Natural killer cell (primary cell): ENCODE data around the gene SMARCA2. TPM values are rescaled to one million over a fixed set of nuclear protein-coding genes. Genes with fewer than 3 reads are reported as not detected.
A peak's percentile ranks its signal among the peaks of the same experiment; 100 is the strongest.

Experiments used
- ATAC-seq, 3 donors: fragments of 150-1000 bp in 2 of 3; fragments of 200-7000 bp in 1 of 3; cut with Tn5 transposase; 1 replicate in 1 of 3; 2 replicates in 2 of 3; pipeline ENCODE4 v1.10.0; 2021; ENCODE audit warnings: mild to moderate bottlenecking in 2 of 3, moderate library complexity in 2 of 3
- DNase-seq, 2 donors: peaks; one replicate each; pipeline versions ENCODE4 v3.0.0 to v3.0.0-alpha.2; 2013 to 2021; ENCODE audit warnings: mixed read lengths in 1 of 2
- H3K27ac ChIP-seq: one replicate; pipeline ENCODE4 v1.5.1; 2013; ENCODE audit warnings: mild to moderate bottlenecking, low read length
- H3K27me3 ChIP-seq: one replicate; pipeline ENCODE4 v1.6.1; 2013; ENCODE audit warnings: low read length; ENCODE audit not compliant: control insufficient read depth, insufficient read depth
- H3K36me3 ChIP-seq: one replicate; pipeline ENCODE4 v1.6.1; 2013; ENCODE audit warnings: low read length; ENCODE audit not compliant: control insufficient read depth, insufficient read depth
- H3K4me1 ChIP-seq: one replicate; pipeline ENCODE4 v1.6.1; 2013; ENCODE audit warnings: low read length; ENCODE audit not compliant: control insufficient read depth, insufficient read depth
- H3K4me3 ChIP-seq: one replicate; pipeline ENCODE4 v1.5.1; 2013; ENCODE audit warnings: low read length
- H3K9me3 ChIP-seq: one replicate; pipeline ENCODE4 v1.6.1; 2013; ENCODE audit warnings: low read length; ENCODE audit not compliant: control insufficient read depth, insufficient read depth
- H3K27ac Mint-ChIP-seq, 2 donors: one replicate each; pipeline ENCODE4 v1.8.0; 2022; ENCODE audit warnings: mild to moderate bottlenecking in 2 of 2, mixed read lengths in 2 of 2, moderate library complexity in 1 of 2
- H3K27me3 Mint-ChIP-seq, 2 donors: one replicate each; pipeline ENCODE4 v1.8.0; 2022; ENCODE audit warnings: low read depth in 2 of 2, mixed read lengths in 2 of 2
- H3K36me3 Mint-ChIP-seq: one replicate; pipeline ENCODE4 v1.8.0; 2022; ENCODE audit warnings: mixed read lengths
- H3K4me1 Mint-ChIP-seq, 2 donors: one replicate each; pipeline ENCODE4 v1.8.0; 2022; ENCODE audit warnings: mixed read lengths in 2 of 2
- H3K4me3 Mint-ChIP-seq: one replicate; pipeline ENCODE4 v1.8.0; 2022; ENCODE audit warnings: mild to moderate bottlenecking, moderate library complexity, mixed read lengths
- H3K9me3 Mint-ChIP-seq, 2 donors: one replicate each; pipeline ENCODE4 v1.8.0; 2022; ENCODE audit warnings: mixed read lengths in 2 of 2
- CTCF ChIP-seq: fragments of 200-600 bp; IDR thresholded peaks from one replicate; pipeline ENCODE4 v1.8.0; 2022; ENCODE audit warnings: antibody characterized with exemption
- WGBS: methylation state at CpG from one replicate; pipeline ENCODE4 v1.1.7; 2013; ENCODE audit warnings: missing lambda C conversion rate; ENCODE audit not compliant: insufficient coverage; 5-methylcytosine and 5-hydroxymethylcytosine counted together
- intact Hi-C: fragments of 100-400 bp; cut with micrococcal nuclease; formaldehyde crosslinking; loops from one replicate; pipeline ENCODE4 v1.14.2; 2022
- total RNA-seq, 4 donors: library from RNA; stranded (reverse); fragments of 120-200 nt in 1 of 4; gene quantifications; one replicate each; pipeline versions ENCODE4 v1.2.3 to v1.2.4, GENCODE V29; 2013 to 2022

The SMARCA2 gene
- total RNA-seq, 3 donors from 2014 or later (not counting 1 experiment from before 2014, with no cell fraction given) = 303 to 324 (median 308) TPM

DNA sequence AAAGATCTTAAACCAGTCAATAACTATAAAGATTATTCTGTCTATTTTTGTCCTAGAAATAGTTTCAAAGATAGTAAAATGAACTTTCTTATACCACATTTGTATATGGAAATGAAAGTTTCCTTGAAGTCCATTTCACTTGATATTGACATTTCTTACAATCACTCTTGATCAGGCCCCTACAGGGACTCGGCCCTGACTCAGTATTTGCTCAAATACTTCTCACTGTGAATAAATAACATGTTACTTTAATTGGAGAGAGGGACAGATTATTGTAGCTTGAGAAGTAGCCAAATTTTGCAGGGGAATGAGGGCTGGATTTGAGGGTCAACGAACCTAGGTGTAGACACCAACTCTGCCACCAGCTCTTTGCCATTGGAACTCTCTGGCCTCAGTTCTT lies 25.6 kb upstream of the SMARCA2 start:
- Histone ChIP-seq H3K4me3 (no peak overlapping the region), H3K36me3 (no peaks in the 10 kb centered on the region), H3K4me1 (no peaks in the 10 kb centered on the region), H3K9me3 (no peaks in the 10 kb centered on the region), H3K27ac (no peak overlapping the region), H3K27me3 (no peaks in the 10 kb centered on the region)
- WGBS = 86% methylated on average over 1 of the region's 2 CpGs
- no peak overlapping the region for H3K4me3 Mint-ChIP-seq
- intact Hi-C loops = no loop called here
- no peaks in the 10 kb centered on the region for H3K4me1 Mint-ChIP-seq
- DNase-seq (no peak), ATAC-seq (no peak)
- H3K27me3 Mint-ChIP-seq = peaks cover 10 to 33% of the 10 kb centered on the region in 2 donors
- H3K36me3 Mint-ChIP-seq = no peaks in the 10 kb centered on the region
- no peak overlapping the region for H3K27ac Mint-ChIP-seq
- no peak for TF ChIP-seq CTCF
- H3K9me3 Mint-ChIP-seq = no peaks in the 10 kb centered on the region

DNA sequence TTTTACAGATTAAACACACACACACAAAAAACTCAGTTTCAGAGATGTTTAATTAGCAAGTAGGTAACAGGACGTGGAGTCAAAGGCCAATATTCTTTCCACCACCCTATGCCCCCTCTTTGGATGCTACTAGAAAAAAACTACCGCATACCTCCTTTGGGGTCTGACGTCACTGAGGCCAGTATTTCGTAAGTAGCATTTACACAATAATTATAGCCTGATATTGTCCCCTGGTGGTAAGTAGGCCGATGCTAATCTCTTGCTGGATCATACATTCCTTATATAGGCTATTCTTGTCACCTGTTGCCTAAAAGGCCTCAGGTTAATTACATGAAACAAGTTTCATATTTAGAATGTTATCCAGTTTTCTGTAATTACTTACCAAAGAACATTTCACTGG lies 21.0 kb upstream of the SMARCA2 start:
- no peaks in the 10 kb centered on the region for H3K9me3 Mint-ChIP-seq
- intact Hi-C loops = no loop called here
- Histone ChIP-seq H3K36me3 (no peaks in the 10 kb centered on the region), H3K4me3 (no peak overlapping the region), H3K4me1 (no peaks in the 10 kb centered on the region), H3K27me3 (no peaks in the 10 kb centered on the region), H3K9me3 (no peaks in the 10 kb centered on the region), H3K27ac (no peak overlapping the region)
- ATAC-seq (peak in 1 of 3 donors; percentile 30), DNase-seq (no peak)
- H3K36me3 Mint-ChIP-seq = no peaks in the 10 kb centered on the region
- 93% methylated on average over 5 of the region's 5 CpGs for WGBS
- H3K4me3 Mint-ChIP-seq = no peak overlapping the region
- H3K27ac Mint-ChIP-seq = no peak overlapping the region
- no peaks in the 10 kb centered on the region for H3K4me1 Mint-ChIP-seq
- TF ChIP-seq CTCF = no peak
- peaks cover 16 to 30% of the 10 kb centered on the region in 2 donors for H3K27me3 Mint-ChIP-seq

DNA sequence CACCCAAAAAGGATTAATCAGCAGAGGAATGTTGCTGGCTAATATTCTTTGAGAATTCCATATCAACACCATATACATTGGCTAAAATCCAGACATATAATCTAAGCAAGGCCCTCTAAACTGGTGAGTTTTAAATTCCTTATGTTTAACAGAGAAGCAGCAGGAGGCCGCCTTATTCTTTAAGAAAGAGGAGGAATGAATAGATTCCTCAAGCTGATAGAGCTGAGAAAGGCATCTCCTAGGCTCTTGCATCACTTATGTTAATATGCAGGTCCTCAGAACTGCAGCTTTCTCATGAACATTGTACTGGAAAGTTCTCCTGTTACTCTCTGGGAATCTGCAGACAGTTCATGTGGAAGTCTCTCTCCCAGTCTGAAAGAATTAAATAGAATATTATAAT lies 20.1 kb upstream of the SMARCA2 start:
- intact Hi-C loops = no loop called here
- Histone ChIP-seq H3K4me1 (no peaks in the 10 kb centered on the region), H3K36me3 (no peaks in the 10 kb centered on the region), H3K27ac (no peak overlapping the region), H3K4me3 (no peak overlapping the region), H3K27me3 (no peaks in the 10 kb centered on the region), H3K9me3 (no peaks in the 10 kb centered on the region)
- no peak for ATAC-seq
- H3K4me3 Mint-ChIP-seq = no peak overlapping the region
- H3K4me1 Mint-ChIP-seq = no peaks in the 10 kb centered on the region
- 100% methylated on average over 1 of the region's 1 CpG for WGBS
- TF ChIP-seq CTCF = no peak
- H3K9me3 Mint-ChIP-seq = no peaks in the 10 kb centered on the region
- peaks cover 15 to 30% of the 10 kb centered on the region in 2 donors for H3K27me3 Mint-ChIP-seq
- H3K27ac Mint-ChIP-seq = no peak overlapping the region
- DNase-seq = no peak
- no peaks in the 10 kb centered on the region for H3K36me3 Mint-ChIP-seq

- Histone ChIP-seq H3K4me1 (no peaks in the 10 kb centered on the region), H3K27ac (no peak overlapping the region)
- 93% methylated on average over 6 of the region's 6 CpGs for WGBS
These were observed 19.0 kb upstream of the SMARCA2 start for GRCh38 chr9:1996156-1996555.

More at GRCh38 chr9:1996156-1996555, 19.0 kb upstream of the SMARCA2 start:
- no peak for TF ChIP-seq CTCF
- no peak for ATAC-seq
- Histone ChIP-seq H3K4me3 (no peak overlapping the region), H3K36me3 (no peaks in the 10 kb centered on the region), H3K9me3 (no peaks in the 10 kb centered on the region), H3K27me3 (no peaks in the 10 kb centered on the region)
- Mint-ChIP-seq H3K9me3 (no peaks in the 10 kb centered on the region), H3K27me3 (peaks cover 21 to 30% of the 10 kb centered on the region in 2 donors), H3K36me3 (no peaks in the 10 kb centered on the region), H3K27ac (no peak overlapping the region), H3K4me3 (no peak overlapping the region), H3K4me1 (no peaks in the 10 kb centered on the region)
- intact Hi-C loops = no loop called here
- no peak for DNase-seq
